IMR-90 (cell line): ENCODE results near the gene CUX1. TPM values are rescaled to one million over a fixed set of nuclear protein-coding genes. Genes with fewer than 3 reads are reported as not detected.

Experiments
- ATAC-seq: fragments of 200-7000 bp; cut with Tn5 transposase; 2 replicates; pipeline ENCODE4 v1.9.1; 2020; ENCODE audit warnings: low read depth, mild to moderate bottlenecking, moderate library complexity
- BruUV-seq: library from RNA; stranded (reverse); fragments of 400-500 nt; replicated peaks from 2 replicates; lab custom pipeline; 2021; lab: Mats Ljungman, UMichigan
- CTCF ChIA-PET: fragments of 300-600 bp; formaldehyde crosslinking; extraction: SDS; loops from one replicate; lab custom pipeline; 2021; ENCODE audit warnings: antibody characterized with exemption; lab: Yijun Ruan, JAX
- POLR2A ChIA-PET: fragments of 300-600 bp; sonication (Branson Sonifier 250); formaldehyde crosslinking; loops from one replicate; lab custom pipeline; 2022; ENCODE audit warnings: antibody characterized with exemption; ENCODE audit not compliant: unreplicated experiment; lab: Charles Lee
- DNase-seq: peaks from one replicate; pipeline ENCODE4 v3.0.0; 2013
- H2AFZ ChIP-seq: replicated peaks from 2 replicates; pipeline ENCODE3; 2013; ENCODE audit warnings: low read length, mild to moderate bottlenecking; ENCODE audit not compliant: poor library complexity
- H2AK5ac ChIP-seq: 2 replicates; pipeline ENCODE4 v1.6.1; 2013; ENCODE audit warnings: low read depth, low read length, inconsistent platforms
- H2AK9ac ChIP-seq: replicated peaks from 2 replicates; pipeline ENCODE3; 2013; ENCODE audit warnings: mild to moderate bottlenecking, low read depth, low read length, moderate library complexity; ENCODE audit not compliant: poor library complexity
- H2BK120ac ChIP-seq: 2 replicates; pipeline ENCODE4 v1.6.1; 2013; ENCODE audit warnings: low read depth, low read length, inconsistent platforms
- H2BK15ac ChIP-seq: 3 replicates; pipeline ENCODE4 v1.6.1; 2013; ENCODE audit warnings: low read depth, low read length, inconsistent platforms
- H2BK20ac ChIP-seq: 2 replicates; pipeline ENCODE4 v1.6.1; 2013; ENCODE audit warnings: low read depth, mild to moderate bottlenecking, inconsistent platforms, low read length, moderate library complexity
- H2BK5ac ChIP-seq: 2 replicates; pipeline ENCODE4 v1.6.1; 2013; ENCODE audit warnings: mild to moderate bottlenecking, low read depth, low read length, inconsistent platforms; ENCODE audit not compliant: poor library complexity, severe bottlenecking
- H3K14ac ChIP-seq: replicated peaks from 2 replicates; pipeline ENCODE4 v1.6.1; 2013; ENCODE audit warnings: low read depth, low read length, inconsistent platforms
- H3K18ac ChIP-seq: 2 replicates; pipeline ENCODE4 v1.6.1; 2013; ENCODE audit warnings: low read depth, low read length, control low read depth
- H3K23ac ChIP-seq: 2 replicates; pipeline ENCODE4 v1.6.1; 2013; ENCODE audit warnings: low read depth, low read length, inconsistent platforms
- H3K27ac ChIP-seq: 2 replicates; pipeline ENCODE4 v1.5.1; 2013; ENCODE audit warnings: mild to moderate bottlenecking, control low read depth, low read length; ENCODE audit not compliant: insufficient read depth
- H3K27me3 ChIP-seq: 2 replicates; pipeline ENCODE4 v1.6.1; 2013; ENCODE audit warnings: low read length; ENCODE audit not compliant: control insufficient read depth, insufficient read depth
- H3K36me3 ChIP-seq: 2 replicates; pipeline ENCODE4 v1.6.1; 2013; ENCODE audit warnings: low read length, mixed read lengths; ENCODE audit not compliant: control insufficient read depth, insufficient read depth
- H3K4ac ChIP-seq: 2 replicates; pipeline ENCODE4 v1.6.1; 2013; ENCODE audit warnings: low read depth, low read length, inconsistent platforms
- H3K4me1 ChIP-seq: 2 replicates; pipeline ENCODE4 v1.6.1; 2013; ENCODE audit warnings: low read length, mixed read lengths; ENCODE audit not compliant: control insufficient read depth, insufficient read depth
- H3K4me2 ChIP-seq: 2 replicates; pipeline ENCODE4 v1.6.1; 2013; ENCODE audit warnings: low read depth, mild to moderate bottlenecking, control low read depth, low read length, moderate library complexity
- H3K4me3 ChIP-seq: 2 replicates; pipeline ENCODE4 v1.5.1; 2013; ENCODE audit warnings: low read depth, mild to moderate bottlenecking, control low read depth, low read length, moderate library complexity; ENCODE audit not compliant: insufficient read depth
- H3K56ac ChIP-seq: 2 replicates; pipeline ENCODE4 v1.6.1; 2013; ENCODE audit warnings: low read length, inconsistent platforms; ENCODE audit not compliant: insufficient read depth; ENCODE audit errors: extremely low read depth
- H3K79me1 ChIP-seq, 2 experiments: 2 replicates each; pipeline ENCODE4 v1.6.1; 2013; ENCODE audit warnings: low read length in 2 of 2, inconsistent platforms in 1 of 2, low read depth in 1 of 2
- H3K9ac ChIP-seq: 2 replicates; pipeline ENCODE4 v1.6.1; 2013; ENCODE audit warnings: low read depth, low read length, control low read depth
- H3K9me1 ChIP-seq: 2 replicates; pipeline ENCODE4 v1.6.1; 2013; ENCODE audit warnings: low read length, inconsistent platforms; ENCODE audit not compliant: insufficient read depth
- H3K9me3 ChIP-seq: 2 replicates; pipeline ENCODE4 v1.6.1; 2013; ENCODE audit warnings: low read length; ENCODE audit not compliant: control insufficient read depth, insufficient read depth
- H4K20me1 ChIP-seq: 2 replicates; pipeline ENCODE4 v1.6.1; 2013; ENCODE audit warnings: low read length, inconsistent platforms; ENCODE audit not compliant: insufficient read depth
- H4K5ac ChIP-seq: 2 replicates; pipeline ENCODE4 v1.6.1; 2013; ENCODE audit warnings: mild to moderate bottlenecking, low read depth, low read length, control low read depth
- H4K8ac ChIP-seq, 2 experiments: 2 replicates each; pipeline ENCODE4 v1.6.1; 2013; ENCODE audit warnings: low read depth in 2 of 2, low read length in 2 of 2, control low read depth in 1 of 2, inconsistent platforms in 1 of 2
- H4K91ac ChIP-seq: 2 replicates; pipeline ENCODE4 v1.6.1; 2013; ENCODE audit warnings: low read depth, low read length, inconsistent platforms; ENCODE audit not compliant: insufficient read depth
- BHLHE40 ChIP-seq: fragments of 150-350 bp; IDR thresholded peaks from 2 replicates; pipeline ENCODE4 v1.6.1; 2016; ENCODE audit warnings: mild to moderate bottlenecking, low read depth, low read length
- CEBPB ChIP-seq: IDR thresholded peaks from 2 replicates; pipeline ENCODE4 v1.6.1; 2012; ENCODE audit warnings: low read depth, low read length, improper control_type of control experiment
- CHD1 ChIP-seq: IDR thresholded peaks from 2 replicates; pipeline ENCODE4 v1.6.1; 2012; ENCODE audit warnings: low read depth, low read length, improper control_type of control experiment
- CTCF ChIP-seq: conservative IDR thresholded peaks from 2 replicates; pipeline ENCODE4 v1.5.1; 2012; ENCODE audit warnings: mild to moderate bottlenecking, low read depth, low read length, improper control_type of control experiment
- ELK1 ChIP-seq: fragments of 150-350 bp; IDR thresholded peaks from 2 replicates; pipeline ENCODE4 v1.6.1; 2016; ENCODE audit warnings: low read depth, mild to moderate bottlenecking, low read length, moderate library complexity, borderline replicate concordance
- FOS ChIP-seq: fragments of 150-350 bp; IDR thresholded peaks from 2 replicates; pipeline ENCODE4 v1.6.1; 2016; ENCODE audit warnings: low read depth, low read length
- MAFK ChIP-seq: IDR thresholded peaks from 2 replicates; pipeline ENCODE4 v1.6.1; 2012; ENCODE audit warnings: low read depth, low read length, improper control_type of control experiment
- MAZ ChIP-seq: IDR thresholded peaks from 2 replicates; pipeline ENCODE4 v1.6.1; 2012; ENCODE audit warnings: low read depth, mild to moderate bottlenecking, low read length, improper control_type of control experiment, moderate library complexity, borderline replicate concordance
- MXI1 ChIP-seq: IDR thresholded peaks from 2 replicates; pipeline ENCODE4 v1.6.1; 2012; ENCODE audit warnings: low read depth, mild to moderate bottlenecking, low read length, moderate library complexity, borderline replicate concordance
- NFE2L2 ChIP-seq: fragments of 150-350 bp; IDR thresholded peaks from 2 replicates; pipeline ENCODE4 v1.6.1; 2016; ENCODE audit warnings: low read depth, mild to moderate bottlenecking, low read length
- POLR2A ChIP-seq: IDR thresholded peaks from 2 replicates; pipeline ENCODE4 v1.6.1; 2012; ENCODE audit warnings: mild to moderate bottlenecking, low read depth, low read length
- RAD21 ChIP-seq: IDR thresholded peaks from 2 replicates; pipeline ENCODE4 v1.6.1; 2012; ENCODE audit warnings: low read length, improper control_type of control experiment
- RFX5 ChIP-seq: IDR thresholded peaks from 2 replicates; pipeline ENCODE4 v1.8.0; 2012; ENCODE audit warnings: low read depth, mild to moderate bottlenecking, low read length, moderate library complexity
- SMC3 ChIP-seq: fragments of 150-350 bp; IDR thresholded peaks from 2 replicates; pipeline ENCODE4 v1.6.1; 2016; ENCODE audit warnings: low read depth, mild to moderate bottlenecking, antibody characterized with exemption, low read length, moderate library complexity
- USF2 ChIP-seq: fragments of 150-350 bp; IDR thresholded peaks from 2 replicates; pipeline ENCODE4 v1.6.1; 2017; ENCODE audit warnings: mild to moderate bottlenecking, antibody characterized with exemption, low read length, low read depth
- WGBS, 2 experiments: methylation state at CpG; one replicate each; pipeline versions ENCODE4 v1.1.5 to v1.1.7; 2013; ENCODE audit warnings: missing lambda C conversion rate in 2 of 2; ENCODE audit not compliant: insufficient read length in 1 of 2; ENCODE audit errors: extremely low coverage in 2 of 2; 5-methylcytosine and 5-hydroxymethylcytosine counted together
- dilution Hi-C: fragments of 300-500 bp; cut with HindIII; formaldehyde crosslinking; loops from one replicate; pipeline ENCODE4 v1.14.3; 2018; ENCODE audit warnings: low sequenced_read_pairs; ENCODE audit not compliant: unreplicated experiment
- in situ Hi-C: fragments of 300-500 bp; cut with MboI; formaldehyde crosslinking; loops from 3 replicates; pipeline ENCODE4 v1.14.3; 2019; ENCODE audit warnings: low sequenced_read_pairs, inconsistent platforms, mixed read lengths
- intact Hi-C: fragments of 100-400 bp; cut with micrococcal nuclease; formaldehyde crosslinking; loops from 2 replicates; pipeline ENCODE4 v1.10.0; 2022
- polyA plus RNA-seq, 3 experiments: library from polyadenylated mRNA; depleted of rRNA; stranded (reverse); fragments of >200 nt; gene quantifications; 2 replicates each; pipeline ENCODE4 v1.2.3, GENCODE V29; 2012; ENCODE audit warnings: low replicate concordance in 1 of 3
- total RNA-seq: library from RNA; depleted of rRNA; stranded (reverse); fragments of >200 nt; gene quantifications from 2 replicates; pipeline ENCODE4 v1.2.3, GENCODE V29; 2012

CUX1 gene
- total and polyA plus RNA-seq, 2 of the 4 experiments (the other 2 are of a cell fraction): 19.7 to 46.4 TPM

- no peak overlapping the region for H3K23ac ChIP-seq
- H3K9me1 ChIP-seq: no peaks in the 10 kb centered on the region
- H3K4ac ChIP-seq: no peak overlapping the region
- dilution Hi-C loops: no loop called here
- no peak overlapping the region for H4K91ac ChIP-seq
- no peak overlapping the region for H3K27ac ChIP-seq
- peaks cover 7% of the 10 kb centered on the region; the same call in 1 of the 2 replicates for H3K9me3 ChIP-seq
- no peak overlapping the region for H3K14ac ChIP-seq
- H3K79me1 ChIP-seq: no peaks in the 10 kb centered on the region
- no peak for ATAC-seq
- no peak overlapping the region for H3K4me2 ChIP-seq
- H3K18ac ChIP-seq: no peak overlapping the region
- peak overlapping the region; percentile 33 for H2AFZ ChIP-seq
- ChIA-PET POLR2A (no interaction called here), CTCF (interaction anchor here (0.7 kb wide), 1 partner anchor 303 kb away, joined by 4 read pairs; no protein-coding TSS in a partner anchor)
- no peak for TF ChIP-seq NFE2L2
- no peak for TF ChIP-seq MXI1
- TF ChIP-seq MAZ: no peak
- no peak for TF ChIP-seq BHLHE40
- no peak for TF ChIP-seq CEBPB
- no peak for TF ChIP-seq RAD21
- no peak for TF ChIP-seq ELK1
- TF ChIP-seq SMC3: no peak
- no peak for TF ChIP-seq CTCF
- TF ChIP-seq USF2: no peak
- no peak for TF ChIP-seq RFX5
- no peak for TF ChIP-seq CHD1
- no peak for TF ChIP-seq FOS
- no peak for TF ChIP-seq POLR2A
- no peak for TF ChIP-seq MAFK
- H3K4me3 ChIP-seq: no peak overlapping the region
- H2AK5ac ChIP-seq: no peak overlapping the region
- 100% methylated on average over 2 of the region's 10 CpGs; no CpG with 5 or more reads in 1 of the 2 experiments for WGBS, 2 experiments
- BruUV-seq: no TSS peak
- no peak overlapping the region for H2BK20ac ChIP-seq
- H3K27me3 ChIP-seq: peaks cover 16% of the 10 kb centered on the region
- no peak overlapping the region for H4K8ac ChIP-seq
- no peak overlapping the region for H2BK120ac ChIP-seq
- H2BK15ac ChIP-seq: no peak overlapping the region
- no peaks in the 10 kb centered on the region for H4K20me1 ChIP-seq
- intact Hi-C loops: no loop called here
- H2BK5ac ChIP-seq: no peak overlapping the region
- H2AK9ac ChIP-seq: no peak overlapping the region
- in situ Hi-C loops: no loop called here
- no peaks in the 10 kb centered on the region for H3K4me1 ChIP-seq
- no peak overlapping the region for H3K9ac ChIP-seq
- no peak overlapping the region for H3K56ac ChIP-seq
- no peaks in the 10 kb centered on the region for H3K36me3 ChIP-seq
- H4K5ac ChIP-seq: no peak overlapping the region
- DNase-seq: no peak
Measured at GRCh38 chr7:101790566-101791293, 26.7 kb upstream of the CUX1 start.
